ENCODE data around the gene CFAP251.

The CFAP251 gene

GRCh38 chr12:121989276-121990113 is 71.1 kb downstream of the CFAP251 start:
- CTCF ChIA-PET, result interaction anchor here (0.9 kb wide), 1 partner anchor 195 kb away, joined by 3 read pairs; no protein-coding TSS in a partner anchor
- DNase-seq (ENCODE audit: extremely low spot score), result no peak
- no peak for TF ChIP-seq CTCF (IDR thresholded peaks at IDR 0.05; ENCODE audit: control extremely low read depth, extremely low read depth, low read depth, missing control alignments)
- POLR2A ChIA-PET, result no interaction called here

- POLR2A ChIA-PET, result interaction anchor here (0.6 kb wide), 1 partner anchor 57 kb away, joined by 15 read pairs; no protein-coding TSS in a partner anchor
- no peak for TF ChIP-seq CTCF (IDR thresholded peaks at IDR 0.05; ENCODE audit: control extremely low read depth, extremely low read depth, low read depth, missing control alignments)
- CTCF ChIA-PET, result interaction anchor here (2.2 to 3.3 kb wide), 3 partner anchors 9 to 196 kb away, joined by 9 to 24 read pairs (median 10); no protein-coding TSS in a partner anchor
These were observed 71.8 kb downstream of the CFAP251 start for GRCh38 chr12:121990114-121990647.

GRCh38 chr12:121990692-121991603 is 72.6 kb downstream of the CFAP251 start:
- POLR2A ChIA-PET, result interaction anchor here (0.6 to 2.0 kb wide), 2 partner anchors 10 to 57 kb away, joined by 12 to 15 read pairs; no protein-coding TSS in a partner anchor
- no peak for TF ChIP-seq CTCF (IDR thresholded peaks at IDR 0.05; ENCODE audit: control extremely low read depth, extremely low read depth, low read depth, missing control alignments)
- CTCF ChIA-PET, result interaction anchor here (2.2 to 3.3 kb wide), 4 partner anchors 9 to 196 kb away, joined by 8 to 24 read pairs (median 10); no protein-coding TSS in a partner anchor
- DNase-seq (ENCODE audit: extremely low spot score), result peak; percentile 71

More at GRCh38 chr12:121990114-121990647, 71.8 kb downstream of the CFAP251 start:
- DNase-seq (ENCODE audit: extremely low spot score), result no peak

GRCh38 chr12:121992059-121992879 is 73.9 kb downstream of the CFAP251 start:
- peak; percentile 84 for DNase-seq (ENCODE audit: extremely low spot score)

More at GRCh38 chr12:121992059-121992879, 73.9 kb downstream of the CFAP251 start:
- no peak for TF ChIP-seq CTCF (IDR thresholded peaks at IDR 0.05; ENCODE audit: control extremely low read depth, extremely low read depth, low read depth, missing control alignments)
- CTCF ChIA-PET, result interaction anchor here (1.0 to 3.3 kb wide), 7 partner anchors 10 to 198 kb away, joined by 3 to 24 read pairs (median 8); partner anchors contain the start of genes BCL7A and CFAP251
- POLR2A ChIA-PET, result interaction anchor here (0.5 to 2.0 kb wide), 3 partner anchors 11 to 40 kb away, joined by 3 to 12 read pairs (median 5); no protein-coding TSS in a partner anchor
